Fibroblast of lung (primary cell): Measurements from ENCODE around the gene ARHGEF38.

Experiments used
- EZH2 ChIP-seq: IDR thresholded peaks from 2 replicates; pipeline ENCODE4 v1.5.1; 2012; ENCODE audit warnings: low read length, control low read depth, mild to moderate bottlenecking; ENCODE audit errors: missing control alignments
- TF ChIP-seq, protein P1 (sequence below), 2 donors: IDR thresholded peaks in 1 of 2; conservative IDR thresholded peaks in 1 of 2; 1 replicate in 1 of 2; 2 replicates in 1 of 2; pipeline ENCODE4 v1.5.1; 2011 to 2012; ENCODE audit warnings: low read length in 2 of 2, control low read depth in 1 of 2, inconsistent platforms in 1 of 2, low read depth in 1 of 2, mild to moderate bottlenecking in 1 of 2

DNA sequence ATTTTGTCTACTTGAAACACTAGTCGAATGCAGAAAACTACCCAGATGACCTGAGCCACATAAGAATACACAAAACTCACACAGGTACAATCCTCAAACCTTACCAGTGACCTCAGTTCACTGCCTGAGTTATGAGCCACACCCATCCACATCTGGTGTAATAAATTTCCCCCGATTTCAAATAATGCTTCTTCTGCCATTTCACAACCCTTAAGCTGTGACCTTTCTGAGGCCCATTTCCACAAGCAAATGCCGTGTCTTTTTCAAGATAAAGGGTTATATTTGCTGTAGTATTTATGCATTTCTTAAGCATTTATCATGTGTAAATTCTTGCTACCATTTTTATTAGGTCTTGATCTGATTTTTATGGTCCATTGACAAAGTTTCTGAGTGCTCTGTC is 1.8 kb upstream of the ARHGEF38 start:
- TF ChIP-seq, protein P1, sequence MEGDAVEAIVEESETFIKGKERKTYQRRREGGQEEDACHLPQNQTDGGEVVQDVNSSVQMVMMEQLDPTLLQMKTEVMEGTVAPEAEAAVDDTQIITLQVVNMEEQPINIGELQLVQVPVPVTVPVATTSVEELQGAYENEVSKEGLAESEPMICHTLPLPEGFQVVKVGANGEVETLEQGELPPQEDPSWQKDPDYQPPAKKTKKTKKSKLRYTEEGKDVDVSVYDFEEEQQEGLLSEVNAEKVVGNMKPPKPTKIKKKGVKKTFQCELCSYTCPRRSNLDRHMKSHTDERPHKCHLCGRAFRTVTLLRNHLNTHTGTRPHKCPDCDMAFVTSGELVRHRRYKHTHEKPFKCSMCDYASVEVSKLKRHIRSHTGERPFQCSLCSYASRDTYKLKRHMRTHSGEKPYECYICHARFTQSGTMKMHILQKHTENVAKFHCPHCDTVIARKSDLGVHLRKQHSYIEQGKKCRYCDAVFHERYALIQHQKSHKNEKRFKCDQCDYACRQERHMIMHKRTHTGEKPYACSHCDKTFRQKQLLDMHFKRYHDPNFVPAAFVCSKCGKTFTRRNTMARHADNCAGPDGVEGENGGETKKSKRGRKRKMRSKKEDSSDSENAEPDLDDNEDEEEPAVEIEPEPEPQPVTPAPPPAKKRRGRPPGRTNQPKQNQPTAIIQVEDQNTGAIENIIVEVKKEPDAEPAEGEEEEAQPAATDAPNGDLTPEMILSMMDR (conservative IDR thresholded peaks at IDR 0.05 in 1 of 2, IDR thresholded peaks at IDR 0.05 in 1 of 2; ENCODE audit: low read depth in 1 of 2, low read length in 2 of 2) = no peak
- TF ChIP-seq EZH2 = no peak
